A673 (cell line): ENCODE measurements around the gene ABR.

Source experiments
- EZH2 ChIP-seq: fragments of 200-600 bp; sonication (generic); IDR thresholded peaks from 2 replicates; pipeline ENCODE4 v1.6.1; 2017; ENCODE audit warnings: borderline replicate concordance, low read depth, mild to moderate bottlenecking, mixed read lengths, antibody characterized with exemption, low read length; ENCODE audit not compliant: poor library complexity, severe bottlenecking
- TF ChIP-seq, protein P1 (sequence below): fragments of 300-800, 200-600 bp; sonication (generic); conservative IDR thresholded peaks from 2 replicates; pipeline ENCODE4 v1.5.1; 2017; ENCODE audit warnings: low read depth, mild to moderate bottlenecking, antibody characterized with exemption, low read length, moderate library complexity, mixed read lengths

GRCh38 chr17:1034652-1035210 lies 145.1 kb downstream of the ABR start:
- TF ChIP-seq, protein P1, sequence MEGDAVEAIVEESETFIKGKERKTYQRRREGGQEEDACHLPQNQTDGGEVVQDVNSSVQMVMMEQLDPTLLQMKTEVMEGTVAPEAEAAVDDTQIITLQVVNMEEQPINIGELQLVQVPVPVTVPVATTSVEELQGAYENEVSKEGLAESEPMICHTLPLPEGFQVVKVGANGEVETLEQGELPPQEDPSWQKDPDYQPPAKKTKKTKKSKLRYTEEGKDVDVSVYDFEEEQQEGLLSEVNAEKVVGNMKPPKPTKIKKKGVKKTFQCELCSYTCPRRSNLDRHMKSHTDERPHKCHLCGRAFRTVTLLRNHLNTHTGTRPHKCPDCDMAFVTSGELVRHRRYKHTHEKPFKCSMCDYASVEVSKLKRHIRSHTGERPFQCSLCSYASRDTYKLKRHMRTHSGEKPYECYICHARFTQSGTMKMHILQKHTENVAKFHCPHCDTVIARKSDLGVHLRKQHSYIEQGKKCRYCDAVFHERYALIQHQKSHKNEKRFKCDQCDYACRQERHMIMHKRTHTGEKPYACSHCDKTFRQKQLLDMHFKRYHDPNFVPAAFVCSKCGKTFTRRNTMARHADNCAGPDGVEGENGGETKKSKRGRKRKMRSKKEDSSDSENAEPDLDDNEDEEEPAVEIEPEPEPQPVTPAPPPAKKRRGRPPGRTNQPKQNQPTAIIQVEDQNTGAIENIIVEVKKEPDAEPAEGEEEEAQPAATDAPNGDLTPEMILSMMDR = no peak
- no peak for TF ChIP-seq EZH2
